Adrenal gland (tissue), 19 donors: ENCODE results near the gene ZFP42. TPM values are rescaled to one million over a fixed set of nuclear protein-coding genes. Genes with fewer than 3 reads are reported as not detected.

Experiments used
- DNase-seq, 7 donors: peaks; one replicate each; pipeline ENCODE4 v3.0.0-alpha.2; 2019 to 2020
- H3K27ac ChIP-seq, 5 donors: fragments of 200-600 bp; sonication (generic) in 4 of 5; 1 replicate in 3 of 5; 2 replicates in 2 of 5; pipeline versions ENCODE4 v1.5.1 to v1.8.0; 2016 to 2020; ENCODE audit warnings: mild to moderate bottlenecking in 1 of 5
- H3K27me3 ChIP-seq: fragments of 200-600 bp; 2 replicates; pipeline ENCODE4 v1.8.0; 2021
- H3K36me3 ChIP-seq, 2 donors: fragments of 200-600 bp; replicated peaks in 1 of 2; 1 replicate in 1 of 2; 2 replicates in 1 of 2; pipeline versions ENCODE4 v1.5.1 to v1.8.0; 2018 to 2022
- H3K4me1 ChIP-seq, 2 donors: fragments of 200-600 bp; replicated peaks in 1 of 2; 1 replicate in 1 of 2; 2 replicates in 1 of 2; pipeline versions ENCODE4 v1.5.1 to v1.8.0; 2018 to 2021
- H3K4me3 ChIP-seq, 4 donors: fragments of 200-600 bp; sonication (generic) in 3 of 4; one replicate each; pipeline ENCODE4 v1.5.1; 2016 to 2018
- H3K9me3 ChIP-seq, 3 donors: fragments of 200-600 bp; sonication (generic) in 1 of 3; replicated peaks in 1 of 3; 1 replicate in 2 of 3; 2 replicates in 1 of 3; pipeline versions ENCODE4 v1.5.1 to v1.8.0; 2016 to 2021
- POLR2A ChIP-seq, 2 donors: fragments of 450-650 bp; IDR thresholded peaks; one replicate each; pipeline ENCODE4 v1.6.1; 2017; ENCODE audit warnings: antibody characterized with exemption in 2 of 2, mild to moderate bottlenecking in 2 of 2, moderate library complexity in 1 of 2
- WGBS, 4 donors: extraction: QIAGEN DNeasy Blood & Tissue Kit in 2 of 4; methylation state at CpG; one replicate each; pipeline versions ENCODE4 v1.1.5 to v1.1.7; 2013 to 2017; 5-methylcytosine and 5-hydroxymethylcytosine counted together
- intact Hi-C, 2 donors: fragments of 100-400 bp; cut with DNase I; formaldehyde crosslinking; loops; one replicate each; pipeline versions ENCODE4 v1.14.1 to v1.15.0; 2022 to 2023
- long read RNA-seq, 10 donors: library from polyadenylated mRNA in 3 of 10; unstranded in 2 of 10; stranded (forward) in 1 of 10; transcript quantifications; one replicate each; pipeline ENCODE4 v2.0.0 and lab custom pipeline, GENCODE V29; 2021 to 2026
- polyA plus RNA-seq, 3 donors: library from polyadenylated mRNA; stranded (reverse); fragments of 200-250 nt in 2 of 3; fragments of 350-450 nt in 1 of 3; fragmentation: Illumina TruSeq in 1 of 3; extraction: RNeasy Lipid Tissue Mini Kit (QIAGEN cat#74804) in 1 of 3; gene quantifications; one replicate each; pipeline ENCODE4 v1.2.3, GENCODE V29; 2013 to 2014
- total RNA-seq, 9 donors: library from RNA; depleted of rRNA in 4 of 9; stranded (reverse); fragments of >200 nt in 4 of 9; fragments of 120-200 nt in 1 of 9; fragmentation: NEBNext Ultra II Directional in 1 of 9; extraction: Animal tissue kit (Norgen Biotek cat#: 25700) in 1 of 9; gene quantifications; one replicate each; pipeline versions ENCODE4 v1.1.0 to v1.2.4, GENCODE V29; 2013 to 2023
- TF ChIP-seq, protein P1 (sequence below), 6 experiments: fragments of 450-650 bp in 4 of 6; fragments of 200-600 bp in 2 of 6; sonication (generic) in 1 of 6; IDR thresholded peaks; 1 replicate in 5 of 6; 2 replicates in 1 of 6; pipeline versions ENCODE4 v1.5.1 to v1.8.0; 2016 to 2021; ENCODE audit warnings: antibody characterized with exemption in 6 of 6, mild to moderate bottlenecking in 2 of 6, moderate library complexity in 1 of 6
- donor health status: healthy with polysubstance abuse.
- donor health status: Bipolar disorder and iron deficiency.
- donor health status: DM: yes; HTN: yes; CAD: no.
- donor health status: DM: no; HTN: no; CAD: no.
- donor health status: DM: no; HTN: no; CAD: no.
- donor health status: DM: yes; HTN: yes; CAD: no.

Gene ZFP42
- total RNA-seq (under 1 TPM in 2 of 9 donors, not detected in 7; 0.06 to 0.08 TPM), polyA plus RNA-seq (not detected)
- long read RNA-seq, donor 1: 0 reads
- long read RNA-seq, donor 2: 0 reads
- long read RNA-seq, donor 3: 0 reads
- long read RNA-seq, donor 4: 0 reads
- long read RNA-seq, donor 5: 0 reads
- long read RNA-seq, donor 6: 0 reads
- long read RNA-seq, donor 7: 0 reads
- long read RNA-seq, donor 8: 0 reads
- long read RNA-seq, donor 9: 0 reads
- long read RNA-seq, donor 10: 0 reads

DNA sequence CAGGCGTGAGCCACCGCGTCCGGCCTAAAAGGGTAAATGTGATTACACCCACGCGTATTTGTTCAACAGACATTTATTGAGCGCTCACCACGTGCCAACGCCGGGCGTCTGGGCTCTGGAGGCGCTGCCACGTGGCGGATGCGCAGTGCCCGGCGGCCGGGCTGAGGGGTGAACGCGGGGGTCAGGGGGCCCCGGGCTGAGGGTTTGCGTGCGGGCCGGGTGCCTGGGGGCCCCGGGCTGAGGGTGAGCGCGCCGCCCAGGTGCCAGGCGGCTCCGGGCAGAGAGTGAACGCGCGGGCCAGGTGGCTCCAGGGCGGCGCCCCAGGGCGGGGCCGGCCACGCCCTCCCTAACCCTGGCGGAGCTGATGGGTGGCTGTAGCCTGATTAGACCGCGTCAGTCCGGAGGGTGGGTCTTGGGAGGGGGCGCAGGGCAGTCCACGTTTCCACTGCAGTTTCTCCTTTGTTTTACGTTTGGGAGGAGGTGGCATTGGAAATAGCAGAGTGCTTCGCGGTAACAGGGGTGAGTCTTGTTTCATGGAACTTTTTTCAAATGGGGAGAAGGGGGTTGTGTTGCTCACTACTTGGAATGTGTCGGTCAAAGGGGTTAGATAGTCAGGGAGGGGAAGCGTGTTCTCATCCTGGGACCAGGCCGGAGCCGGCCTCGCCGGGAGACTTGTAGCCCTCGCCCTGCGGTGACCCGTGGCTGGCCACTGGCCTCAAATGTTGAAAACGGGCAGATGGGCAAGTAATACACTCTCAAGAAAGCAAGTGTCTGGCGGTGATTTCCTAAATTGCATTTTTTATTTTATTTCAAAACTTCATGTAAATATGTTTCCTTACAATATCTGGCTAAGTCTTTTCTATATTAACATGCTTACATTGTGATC, at the start of gene ZFP42:
Gene ZFP42 (plus strand): TSS at position 450 of the 886 bp plus-strand sequence. CDS start 7,037 bp downstream, outside the sequence.
- intact Hi-C loops: no loop called here
- TF ChIP-seq, protein P1, sequence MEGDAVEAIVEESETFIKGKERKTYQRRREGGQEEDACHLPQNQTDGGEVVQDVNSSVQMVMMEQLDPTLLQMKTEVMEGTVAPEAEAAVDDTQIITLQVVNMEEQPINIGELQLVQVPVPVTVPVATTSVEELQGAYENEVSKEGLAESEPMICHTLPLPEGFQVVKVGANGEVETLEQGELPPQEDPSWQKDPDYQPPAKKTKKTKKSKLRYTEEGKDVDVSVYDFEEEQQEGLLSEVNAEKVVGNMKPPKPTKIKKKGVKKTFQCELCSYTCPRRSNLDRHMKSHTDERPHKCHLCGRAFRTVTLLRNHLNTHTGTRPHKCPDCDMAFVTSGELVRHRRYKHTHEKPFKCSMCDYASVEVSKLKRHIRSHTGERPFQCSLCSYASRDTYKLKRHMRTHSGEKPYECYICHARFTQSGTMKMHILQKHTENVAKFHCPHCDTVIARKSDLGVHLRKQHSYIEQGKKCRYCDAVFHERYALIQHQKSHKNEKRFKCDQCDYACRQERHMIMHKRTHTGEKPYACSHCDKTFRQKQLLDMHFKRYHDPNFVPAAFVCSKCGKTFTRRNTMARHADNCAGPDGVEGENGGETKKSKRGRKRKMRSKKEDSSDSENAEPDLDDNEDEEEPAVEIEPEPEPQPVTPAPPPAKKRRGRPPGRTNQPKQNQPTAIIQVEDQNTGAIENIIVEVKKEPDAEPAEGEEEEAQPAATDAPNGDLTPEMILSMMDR (IDR thresholded peaks at IDR 0.05): no peak
- TF ChIP-seq POLR2A (IDR thresholded peaks at IDR 0.05): no peak
- no peak within 1 kb of the TSS for H3K4me3 ChIP-seq
- WGBS, 4 donors: 20 to 39% (median 24%) methylated on average over 15 to 58 of the region's 58 CpGs
- H3K36me3 ChIP-seq: no peaks in the 10 kb centered on the region
- no peak within 1 kb of the TSS for H3K27ac ChIP-seq
- no peaks in the 10 kb centered on the region for H3K4me1 ChIP-seq
- H3K9me3 ChIP-seq: no peaks in the 10 kb centered on the region
- no peaks in the 10 kb centered on the region for H3K27me3 ChIP-seq
- no peak for DNase-seq

DNA sequence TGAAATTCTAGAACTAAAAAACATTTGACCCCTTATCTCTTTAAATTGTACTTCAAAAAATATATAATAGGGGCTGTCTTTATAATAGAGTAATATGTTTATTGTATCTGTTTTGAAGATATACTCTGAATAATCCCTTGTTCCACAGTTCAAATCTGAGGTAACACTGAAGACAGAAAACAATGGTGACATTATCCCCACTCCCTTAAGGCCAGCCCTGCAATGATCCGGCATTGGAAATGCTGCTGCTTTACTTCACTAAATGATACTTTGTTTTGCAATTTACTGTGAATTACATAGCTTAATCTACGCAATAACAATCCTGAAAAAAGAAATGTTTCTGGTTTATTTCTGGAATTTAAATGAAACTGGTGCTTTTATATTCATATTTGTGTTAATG, 34.4 kb upstream of the ZFP42 start:
- Histone ChIP-seq H3K36me3 (no peaks in the 10 kb centered on the region), H3K27ac (no peak overlapping the region), H3K9me3 (no peaks in the 10 kb centered on the region), H3K4me3 (no peak overlapping the region), H3K27me3 (no peaks in the 10 kb centered on the region), H3K4me1 (no peaks in the 10 kb centered on the region)
- no peak for TF ChIP-seq POLR2A (IDR thresholded peaks at IDR 0.05)
- TF ChIP-seq, protein P1 (IDR thresholded peaks at IDR 0.05): no peak
- no peak for DNase-seq
- intact Hi-C loops: no loop called here
- WGBS, 4 donors: 80 to 90% (median 85%) methylated on average over 2 of the region's 2 CpGs

DNA sequence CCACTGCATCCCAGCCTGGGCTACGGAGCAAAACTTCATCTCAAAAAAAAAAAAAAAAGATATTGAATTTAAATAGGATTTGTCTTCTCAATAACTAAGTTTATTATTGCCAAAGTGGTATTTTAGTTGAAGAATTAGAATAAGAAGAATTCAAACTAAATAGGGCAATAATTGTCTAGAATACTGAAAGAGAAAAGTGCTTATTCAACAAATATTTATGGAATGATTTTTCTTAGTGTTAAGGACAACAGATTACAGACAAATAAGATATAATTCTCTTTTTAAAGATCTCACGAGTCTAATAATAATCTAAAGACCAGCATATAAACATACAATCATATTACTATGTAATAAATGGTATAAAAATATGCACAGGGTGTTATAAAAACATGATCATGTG, 33.6 kb upstream of the ZFP42 start:
- no peak overlapping the region for H3K27ac ChIP-seq
- DNase-seq: no peak
- TF ChIP-seq, protein P1 (IDR thresholded peaks at IDR 0.05): no peak
- TF ChIP-seq POLR2A (IDR thresholded peaks at IDR 0.05): no peak
- no peaks in the 10 kb centered on the region for H3K36me3 ChIP-seq
- no peak overlapping the region for H3K4me3 ChIP-seq
- 56 to 72% (median 68%) methylated on average over 2 of the region's 2 CpGs for WGBS, 4 donors
- intact Hi-C loops: no loop called here
- no peaks in the 10 kb centered on the region for H3K9me3 ChIP-seq
- H3K27me3 ChIP-seq: no peaks in the 10 kb centered on the region
- H3K4me1 ChIP-seq: no peaks in the 10 kb centered on the region

DNA sequence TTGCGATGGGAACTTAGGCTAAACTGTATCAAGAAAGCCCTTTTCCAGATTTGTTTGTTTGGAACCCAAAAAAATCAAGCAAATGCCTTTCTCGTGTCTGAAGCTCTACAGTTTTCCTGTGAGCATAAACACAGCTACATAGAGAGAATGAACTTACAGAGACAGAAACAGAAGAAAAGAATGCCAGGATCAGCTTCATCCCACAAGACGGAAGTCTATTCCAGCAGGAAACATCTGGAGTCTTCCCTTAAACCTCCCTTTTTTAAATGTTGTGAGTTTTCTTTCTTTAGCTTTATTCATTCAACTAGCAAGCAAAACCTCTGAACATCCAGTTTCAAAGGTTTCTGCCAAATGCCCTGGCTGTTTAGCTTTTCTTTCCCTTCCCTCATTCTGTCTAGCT, 32.6 kb upstream of the ZFP42 start:
- no peaks in the 10 kb centered on the region for H3K4me1 ChIP-seq
- no peak overlapping the region for H3K27ac ChIP-seq
- intact Hi-C loops: no loop called here
- no peak for TF ChIP-seq POLR2A (IDR thresholded peaks at IDR 0.05)
- TF ChIP-seq, protein P1 (IDR thresholded peaks at IDR 0.05): no peak
- DNase-seq: no peak
- no peaks in the 10 kb centered on the region for H3K27me3 ChIP-seq
- no peaks in the 10 kb centered on the region for H3K9me3 ChIP-seq
- WGBS, 4 donors: 44 to 52% (median 50%) methylated on average over 3 of the region's 3 CpGs
- no peaks in the 10 kb centered on the region for H3K36me3 ChIP-seq
- no peak overlapping the region for H3K4me3 ChIP-seq
